Fibroblast of lung (primary cell): ENCODE results near the gene OR1A2.

Experiments used
- EZH2 ChIP-seq: IDR thresholded peaks from 2 replicates; pipeline ENCODE4 v1.5.1; 2012; ENCODE audit warnings: low read length, control low read depth, mild to moderate bottlenecking; ENCODE audit errors: missing control alignments
- TF ChIP-seq, protein P1 (sequence below), 2 donors: IDR thresholded peaks in 1 of 2; conservative IDR thresholded peaks in 1 of 2; 1 replicate in 1 of 2; 2 replicates in 1 of 2; pipeline ENCODE4 v1.5.1; 2011 to 2012; ENCODE audit warnings: low read length in 2 of 2, control low read depth in 1 of 2, inconsistent platforms in 1 of 2, low read depth in 1 of 2, mild to moderate bottlenecking in 1 of 2

DNA sequence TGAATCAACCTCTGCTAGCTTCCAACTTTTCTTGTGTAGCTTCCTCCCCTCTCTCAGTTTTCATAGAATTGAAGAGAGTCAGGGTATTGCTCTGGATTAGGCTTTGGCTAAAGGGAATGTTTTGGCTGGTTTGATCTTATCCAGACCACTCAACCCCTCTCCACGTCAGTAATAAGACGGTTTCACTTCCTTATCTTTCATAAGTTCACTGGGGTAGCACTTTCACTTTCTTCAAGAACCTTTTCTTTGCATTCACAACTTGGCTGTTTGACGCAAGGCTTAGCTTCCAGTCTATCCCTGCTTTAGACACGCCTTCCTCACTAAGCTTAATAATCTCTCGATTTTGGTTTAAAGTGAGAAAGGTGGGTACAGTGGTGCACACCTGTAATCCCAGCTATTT lies 29.7 kb upstream of the OR1A2 start:
- TF ChIP-seq, protein P1, sequence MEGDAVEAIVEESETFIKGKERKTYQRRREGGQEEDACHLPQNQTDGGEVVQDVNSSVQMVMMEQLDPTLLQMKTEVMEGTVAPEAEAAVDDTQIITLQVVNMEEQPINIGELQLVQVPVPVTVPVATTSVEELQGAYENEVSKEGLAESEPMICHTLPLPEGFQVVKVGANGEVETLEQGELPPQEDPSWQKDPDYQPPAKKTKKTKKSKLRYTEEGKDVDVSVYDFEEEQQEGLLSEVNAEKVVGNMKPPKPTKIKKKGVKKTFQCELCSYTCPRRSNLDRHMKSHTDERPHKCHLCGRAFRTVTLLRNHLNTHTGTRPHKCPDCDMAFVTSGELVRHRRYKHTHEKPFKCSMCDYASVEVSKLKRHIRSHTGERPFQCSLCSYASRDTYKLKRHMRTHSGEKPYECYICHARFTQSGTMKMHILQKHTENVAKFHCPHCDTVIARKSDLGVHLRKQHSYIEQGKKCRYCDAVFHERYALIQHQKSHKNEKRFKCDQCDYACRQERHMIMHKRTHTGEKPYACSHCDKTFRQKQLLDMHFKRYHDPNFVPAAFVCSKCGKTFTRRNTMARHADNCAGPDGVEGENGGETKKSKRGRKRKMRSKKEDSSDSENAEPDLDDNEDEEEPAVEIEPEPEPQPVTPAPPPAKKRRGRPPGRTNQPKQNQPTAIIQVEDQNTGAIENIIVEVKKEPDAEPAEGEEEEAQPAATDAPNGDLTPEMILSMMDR (conservative IDR thresholded peaks at IDR 0.05 in 1 of 2, IDR thresholded peaks at IDR 0.05 in 1 of 2; ENCODE audit: low read depth in 1 of 2, low read length in 2 of 2) = no peak
- no peak for TF ChIP-seq EZH2
